Measurements from ENCODE around the gene SPESP1.

SPESP1 gene

DNA sequence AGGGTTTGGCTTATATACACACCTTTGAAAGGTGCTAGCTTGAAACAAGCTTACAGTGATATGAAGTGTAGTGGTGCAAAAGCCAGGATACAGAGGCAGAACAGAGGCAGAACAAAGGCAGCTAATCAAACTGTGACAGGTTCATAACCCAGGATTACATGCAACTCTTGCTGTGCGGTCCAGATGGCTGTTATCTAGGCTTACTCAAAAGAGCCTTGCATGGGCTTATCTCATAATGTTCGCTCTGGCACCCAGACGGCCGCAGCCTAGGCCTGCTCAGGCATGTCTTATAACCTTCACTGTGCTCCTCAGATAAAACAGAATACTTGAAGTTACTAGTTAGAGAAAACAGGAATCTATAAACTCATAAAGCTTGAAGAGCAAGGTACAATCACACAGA, 61.4 kb downstream of the SPESP1 start:
- Histone ChIP-seq H2BK12ac (ENCODE audit: low read length) (no peak overlapping the region), H3K36me3 (replicated peaks in 1 of 2; ENCODE audit: control insufficient read depth in 2 of 2, insufficient read depth in 2 of 2, low read length in 2 of 2) (no peaks in the 10 kb centered on the region), H3K4me2 (ENCODE audit: insufficient read depth, low read length, poor library complexity, severe bottlenecking) (no peak overlapping the region), H3K4ac (ENCODE audit: low read length) (no peak overlapping the region), H4K8ac (ENCODE audit: low read depth, low read length) (no peak overlapping the region), H3K9ac (ENCODE audit: low read depth, low read length, poor library complexity) (no peak overlapping the region), H3K27me3 (ENCODE audit: control insufficient read depth in 3 of 3, insufficient read depth in 3 of 3, low read depth in 1 of 3, low read length in 3 of 3) (no peaks in the 10 kb centered on the region), H2BK120ac (ENCODE audit: low read depth, low read length) (no peak overlapping the region), H3K4me3 (ENCODE audit: low read length in 2 of 2) (no peak overlapping the region), H2BK5ac (ENCODE audit: low read length) (no peak overlapping the region), H4K91ac (ENCODE audit: low read depth, low read length, poor library complexity) (no peak overlapping the region), H2BK15ac (ENCODE audit: low read length) (no peak overlapping the region), H2AK5ac (ENCODE audit: low read depth, low read length) (no peak overlapping the region), H3K27ac (replicated peaks; ENCODE audit: low read length) (no peak overlapping the region), H3K79me1 (ENCODE audit: low read depth, low read length) (no peaks in the 10 kb centered on the region), H3K18ac (ENCODE audit: low read length) (no peak overlapping the region), H3K23ac (ENCODE audit: low read depth, low read length, poor library complexity) (no peak overlapping the region), H2AFZ (ENCODE audit: low read length) (no peak overlapping the region), H3K9me3 (replicated peaks in 1 of 2; ENCODE audit: control insufficient read depth in 2 of 2, insufficient read depth in 1 of 2, low read depth in 1 of 2, low read length in 2 of 2) (no peaks in the 10 kb centered on the region), H3K4me1 (ENCODE audit: control insufficient read depth in 2 of 2, insufficient read depth in 1 of 2, low read depth in 1 of 2, low read length in 2 of 2) (no peaks in the 10 kb centered on the region), H3K14ac (ENCODE audit: low read length) (no peak overlapping the region)
- no peak for DNase-seq (ENCODE audit: low spot score)
- WGBS, 2 donors (ENCODE audit: extremely low coverage in 2 of 2, insufficient read length in 2 of 2, insufficient replicate concordance in 1 of 2), result no CpG with 5 or more reads among the region's 4 CpGs

DNA sequence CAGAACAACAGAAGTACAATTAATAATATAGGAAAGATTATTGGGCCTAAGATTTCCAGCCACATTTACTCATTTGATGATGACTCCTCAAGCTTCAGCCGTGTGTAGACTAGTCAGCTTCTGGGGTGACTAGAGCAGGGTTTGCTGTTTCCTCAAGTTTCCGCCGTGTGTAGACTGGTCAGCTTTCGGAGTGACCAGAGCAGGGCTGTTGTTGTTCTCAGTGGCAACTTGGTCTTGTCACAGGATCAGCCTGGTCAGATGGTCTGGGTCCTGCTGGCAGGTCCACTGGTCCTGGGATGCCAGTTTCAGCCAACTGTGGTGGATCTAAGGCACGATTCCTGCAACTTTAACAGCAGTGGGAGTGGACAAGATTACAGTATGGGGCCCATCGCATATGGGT, 62.4 kb downstream of the SPESP1 start:
- Histone ChIP-seq H3K9me3 (replicated peaks in 1 of 2; ENCODE audit: control insufficient read depth in 2 of 2, insufficient read depth in 1 of 2, low read depth in 1 of 2, low read length in 2 of 2) (no peaks in the 10 kb centered on the region), H3K4me2 (ENCODE audit: insufficient read depth, low read length, poor library complexity, severe bottlenecking) (no peak overlapping the region), H3K4me1 (ENCODE audit: control insufficient read depth in 2 of 2, insufficient read depth in 1 of 2, low read depth in 1 of 2, low read length in 2 of 2) (no peaks in the 10 kb centered on the region), H2BK12ac (ENCODE audit: low read length) (no peak overlapping the region), H3K27ac (replicated peaks; ENCODE audit: low read length) (no peak overlapping the region), H3K23ac (ENCODE audit: low read depth, low read length, poor library complexity) (no peak overlapping the region), H2BK5ac (ENCODE audit: low read length) (no peak overlapping the region), H2BK120ac (ENCODE audit: low read depth, low read length) (no peak overlapping the region), H3K18ac (ENCODE audit: low read length) (no peak overlapping the region), H3K36me3 (replicated peaks in 1 of 2; ENCODE audit: control insufficient read depth in 2 of 2, insufficient read depth in 2 of 2, low read length in 2 of 2) (no peaks in the 10 kb centered on the region), H4K91ac (ENCODE audit: low read depth, low read length, poor library complexity) (no peak overlapping the region), H3K27me3 (ENCODE audit: control insufficient read depth in 3 of 3, insufficient read depth in 3 of 3, low read depth in 1 of 3, low read length in 3 of 3) (no peaks in the 10 kb centered on the region), H3K14ac (ENCODE audit: low read length) (no peak overlapping the region), H3K4ac (ENCODE audit: low read length) (no peak overlapping the region), H3K79me1 (ENCODE audit: low read depth, low read length) (no peaks in the 10 kb centered on the region), H3K4me3 (ENCODE audit: low read length in 2 of 2) (no peak overlapping the region), H2BK15ac (ENCODE audit: low read length) (no peak overlapping the region), H2AK5ac (ENCODE audit: low read depth, low read length) (no peak overlapping the region), H2AFZ (ENCODE audit: low read length) (no peak overlapping the region), H4K8ac (ENCODE audit: low read depth, low read length) (no peak overlapping the region), H3K9ac (ENCODE audit: low read depth, low read length, poor library complexity) (no peak overlapping the region)
- no peak for DNase-seq (ENCODE audit: low spot score)
- WGBS, 2 donors (ENCODE audit: extremely low coverage in 2 of 2, insufficient read length in 2 of 2, insufficient replicate concordance in 1 of 2), result no CpG with 5 or more reads among the region's 6 CpGs

DNA sequence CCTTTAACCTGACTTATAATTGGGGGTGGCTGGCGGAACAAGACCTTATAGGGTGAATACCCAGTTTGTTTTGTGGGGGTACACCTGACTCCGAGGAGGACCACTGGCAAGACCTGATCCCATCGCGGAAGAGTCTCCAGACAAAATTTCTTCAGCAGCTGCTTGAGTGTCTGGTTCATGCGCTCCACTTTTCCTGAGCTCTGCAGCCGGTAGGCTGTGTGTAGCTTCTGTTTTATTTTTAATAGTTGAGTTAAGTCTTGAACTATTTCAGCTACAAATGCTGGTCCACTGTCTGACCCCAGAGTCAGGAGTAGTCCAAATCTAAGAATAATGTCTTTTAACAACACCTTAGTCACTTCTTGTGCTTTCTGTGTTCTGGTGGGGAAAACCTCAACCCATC, 63.0 kb downstream of the SPESP1 start:
- Histone ChIP-seq H3K27me3 (ENCODE audit: control insufficient read depth in 3 of 3, insufficient read depth in 3 of 3, low read depth in 1 of 3, low read length in 3 of 3) (no peaks in the 10 kb centered on the region), H4K8ac (ENCODE audit: low read depth, low read length) (no peak overlapping the region), H3K4me3 (ENCODE audit: low read length in 2 of 2) (no peak overlapping the region), H3K4ac (ENCODE audit: low read length) (no peak overlapping the region), H2BK12ac (ENCODE audit: low read length) (no peak overlapping the region), H3K14ac (ENCODE audit: low read length) (no peak overlapping the region), H3K9me3 (replicated peaks in 1 of 2; ENCODE audit: control insufficient read depth in 2 of 2, insufficient read depth in 1 of 2, low read depth in 1 of 2, low read length in 2 of 2) (no peaks in the 10 kb centered on the region), H3K27ac (replicated peaks; ENCODE audit: low read length) (no peak overlapping the region), H3K79me1 (ENCODE audit: low read depth, low read length) (no peaks in the 10 kb centered on the region), H2BK5ac (ENCODE audit: low read length) (no peak overlapping the region), H3K4me2 (ENCODE audit: insufficient read depth, low read length, poor library complexity, severe bottlenecking) (no peak overlapping the region), H3K18ac (ENCODE audit: low read length) (no peak overlapping the region), H2BK120ac (ENCODE audit: low read depth, low read length) (no peak overlapping the region), H3K36me3 (replicated peaks in 1 of 2; ENCODE audit: control insufficient read depth in 2 of 2, insufficient read depth in 2 of 2, low read length in 2 of 2) (no peaks in the 10 kb centered on the region), H3K23ac (ENCODE audit: low read depth, low read length, poor library complexity) (no peak overlapping the region), H2AK5ac (ENCODE audit: low read depth, low read length) (no peak overlapping the region), H4K91ac (ENCODE audit: low read depth, low read length, poor library complexity) (no peak overlapping the region), H2BK15ac (ENCODE audit: low read length) (no peak overlapping the region), H2AFZ (ENCODE audit: low read length) (no peak overlapping the region), H3K9ac (ENCODE audit: low read depth, low read length, poor library complexity) (no peak overlapping the region), H3K4me1 (ENCODE audit: control insufficient read depth in 2 of 2, insufficient read depth in 1 of 2, low read depth in 1 of 2, low read length in 2 of 2) (peaks cover 0 to 1% of the 10 kb centered on the region in 2 donors)
- no CpG with 5 or more reads among the region's 6 CpGs for WGBS, 2 donors (ENCODE audit: extremely low coverage in 2 of 2, insufficient read length in 2 of 2, insufficient replicate concordance in 1 of 2)
- no peak for DNase-seq (ENCODE audit: low spot score)

DNA sequence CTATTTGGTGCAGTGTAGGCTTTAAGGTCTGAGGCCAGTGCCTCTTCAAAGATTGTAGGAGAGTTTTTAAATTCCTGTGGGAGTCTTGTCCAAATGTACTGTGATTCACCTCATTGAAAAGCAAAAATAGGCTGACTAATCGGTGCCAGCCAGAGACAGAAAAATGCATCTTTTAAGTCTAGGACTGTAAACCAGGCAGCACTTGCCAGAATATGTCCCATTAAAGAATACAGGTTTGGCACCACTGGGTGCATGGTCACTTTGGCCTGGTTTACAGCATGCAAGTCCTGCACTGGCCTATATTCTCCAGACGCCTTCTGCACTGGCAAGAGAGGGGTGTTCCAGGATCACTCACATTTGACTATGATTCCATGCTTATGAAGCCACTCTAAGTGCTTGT, 63.8 kb downstream of the SPESP1 start:
- no peaks in the 10 kb centered on the region for H3K79me1 ChIP-seq (ENCODE audit: low read depth, low read length)
- H3K4me2 ChIP-seq (ENCODE audit: insufficient read depth, low read length, poor library complexity, severe bottlenecking), result no peak overlapping the region
- H3K4me3 ChIP-seq (ENCODE audit: low read length in 2 of 2), result no peak overlapping the region
- H3K4ac ChIP-seq (ENCODE audit: low read length), result no peak overlapping the region
- no peak overlapping the region for H2AFZ ChIP-seq (ENCODE audit: low read length)
- H3K4me1 ChIP-seq (ENCODE audit: control insufficient read depth in 2 of 2, insufficient read depth in 1 of 2, low read depth in 1 of 2, low read length in 2 of 2), result peaks cover 2 to 3% of the 10 kb centered on the region in 2 donors
- H2BK12ac ChIP-seq (ENCODE audit: low read length), result no peak overlapping the region
- H3K27me3 ChIP-seq (ENCODE audit: control insufficient read depth in 3 of 3, insufficient read depth in 3 of 3, low read depth in 1 of 3, low read length in 3 of 3), result no peaks in the 10 kb centered on the region
- DNase-seq (ENCODE audit: low spot score), result no peak
- no peak overlapping the region for H3K9ac ChIP-seq (ENCODE audit: low read depth, low read length, poor library complexity)
- H4K8ac ChIP-seq (ENCODE audit: low read depth, low read length), result no peak overlapping the region
- H2BK120ac ChIP-seq (ENCODE audit: low read depth, low read length), result no peak overlapping the region
- H3K36me3 ChIP-seq (replicated peaks in 1 of 2; ENCODE audit: control insufficient read depth in 2 of 2, insufficient read depth in 2 of 2, low read length in 2 of 2), result no peaks in the 10 kb centered on the region
- no peak overlapping the region for H3K18ac ChIP-seq (ENCODE audit: low read length)
- no peak overlapping the region for H3K14ac ChIP-seq (ENCODE audit: low read length)
- H2BK15ac ChIP-seq (ENCODE audit: low read length), result no peak overlapping the region
- H3K9me3 ChIP-seq (replicated peaks in 1 of 2; ENCODE audit: control insufficient read depth in 2 of 2, insufficient read depth in 1 of 2, low read depth in 1 of 2, low read length in 2 of 2), result no peaks in the 10 kb centered on the region
- no CpG with 5 or more reads among the region's 2 CpGs for WGBS, 2 donors (ENCODE audit: extremely low coverage in 2 of 2, insufficient read length in 2 of 2, insufficient replicate concordance in 1 of 2)
- H3K23ac ChIP-seq (ENCODE audit: low read depth, low read length, poor library complexity), result no peak overlapping the region
- no peak overlapping the region for H2BK5ac ChIP-seq (ENCODE audit: low read length)
- no peak overlapping the region for H3K27ac ChIP-seq (replicated peaks; ENCODE audit: low read length)
- H2AK5ac ChIP-seq (ENCODE audit: low read depth, low read length), result no peak overlapping the region
- no peak overlapping the region for H4K91ac ChIP-seq (ENCODE audit: low read depth, low read length, poor library complexity)
